ENCODE data around the gene FAM222B.

FAM222B gene

GRCh38 chr17:28842282-28843012, at the start of gene FAM222B (continued):
- TF ChIP-seq HOXC10 (CRISPR knock-in tag; IDR thresholded peaks at IDR 0.05), result no peak

- no peak for TF ChIP-seq ZNF580 (tag by site-specific recombination; IDR thresholded peaks at IDR 0.05)
- peak; percentile 36 for TF ChIP-seq EGR2 (tag by site-specific recombination; IDR thresholded peaks at IDR 0.05; ENCODE audit: low read depth)
- ChIA-PET CTCF (interaction anchor here (0.6 to 18.6 kb wide), 5 partner anchors 10 to 246 kb away, joined by 3 to 142 read pairs (median 5); partner anchors contain the start of gene DHRS13), POLR2A (interaction anchor here (0.5 kb wide), 1 partner anchor 135 kb away, joined by 3 read pairs; no protein-coding TSS in a partner anchor)
- 0 out of 2 replicates have a peak overlapping the region, but pooled peaks have one; percentile 17 for H3K27ac ChIP-seq (ENCODE audit: extremely low read depth, low read depth, low read length)
- no peak overlapping the region for H3K4me3 ChIP-seq (ENCODE audit: low read depth, low read length)
- peaks cover 4% of the 10 kb centered on the region; the same call in 1 of the 2 replicates for H3K4me1 ChIP-seq (ENCODE audit: control insufficient read depth, insufficient read depth, low read length)
- peaks cover 0 to 16% of the 10 kb centered on the region in 2 experiments; a peak in 2 of 3 replicates for H3K36me3 ChIP-seq (ENCODE audit: control insufficient read depth in 2 of 2, insufficient read depth in 1 of 2, low read length in 2 of 2)
- H3K9me3 ChIP-seq (ENCODE audit: control insufficient read depth, insufficient read depth, low read depth, low read length), result no peaks in the 10 kb centered on the region
These were observed 49.4 kb upstream of the FAM222B start for GRCh38 chr17:28892024-28892423.

- ChIA-PET POLR2A (interaction anchor here (0.6 kb wide), 1 partner anchor 129 kb away, joined by 5 read pairs; no protein-coding TSS in a partner anchor), CTCF (interaction anchor here (6.0 to 18.6 kb wide), 2 partner anchors 11 to 128 kb away, joined by 22 to 142 read pairs; partner anchors contain the start of gene DHRS13)
- Histone ChIP-seq H3K27ac (ENCODE audit: extremely low read depth, low read depth, low read length) (no peak overlapping the region), H3K9me3 (ENCODE audit: control insufficient read depth, insufficient read depth, low read depth, low read length) (no peaks in the 10 kb centered on the region), H3K36me3 (ENCODE audit: control insufficient read depth in 2 of 2, insufficient read depth in 1 of 2, low read length in 2 of 2) (peaks cover 0 to 21% of the 10 kb centered on the region in 2 experiments; a peak in 2 of 3 replicates), H3K4me1 (ENCODE audit: control insufficient read depth, insufficient read depth, low read length) (peaks cover 2% of the 10 kb centered on the region; the same call in 1 of the 2 replicates), H3K4me3 (ENCODE audit: low read depth, low read length) (no peak overlapping the region)
- TF ChIP-seq ZNF600 (tag by site-specific recombination; IDR thresholded peaks at IDR 0.05), result peak; percentile 18; the same call in 1 of the 2 replicates
- TF ChIP-seq WT1 (tag by site-specific recombination; IDR thresholded peaks at IDR 0.05), result no peak
These were observed 48.6 kb upstream of the FAM222B start for GRCh38 chr17:28891201-28891600.

GRCh38 chr17:28889996-28890395, 47.4 kb upstream of the FAM222B start:
- peaks cover 0 to 33% of the 10 kb centered on the region in 2 experiments; a peak in 2 of 3 replicates for H3K36me3 ChIP-seq (ENCODE audit: control insufficient read depth in 2 of 2, insufficient read depth in 1 of 2, low read length in 2 of 2)
- no peaks in the 10 kb centered on the region for H3K9me3 ChIP-seq (ENCODE audit: control insufficient read depth, insufficient read depth, low read depth, low read length)
- ChIA-PET POLR2A (interaction anchor here (0.6 to 0.7 kb wide), 2 partner anchors 49 to 846 kb away, joined by 4 to 5 read pairs; no protein-coding TSS in a partner anchor), CTCF (interaction anchor here (0.6 to 6.0 kb wide), 2 partner anchors 12 to 461 kb away, joined by 4 to 22 read pairs; partner anchors contain the start of gene DHRS13)
- no peaks in the 10 kb centered on the region; the same call in 1 of the 2 replicates for H3K4me1 ChIP-seq (ENCODE audit: control insufficient read depth, insufficient read depth, low read length)
- no peak overlapping the region for H3K4me3 ChIP-seq (ENCODE audit: low read depth, low read length)
- TF ChIP-seq WT1 (tag by site-specific recombination; IDR thresholded peaks at IDR 0.05) (no peak), ZNF394 (tag by site-specific recombination; IDR thresholded peaks at IDR 0.05; ENCODE audit: borderline replicate concordance) (no peak)
- H3K27ac ChIP-seq (ENCODE audit: extremely low read depth, low read depth, low read length), result no peak overlapping the region

- Histone ChIP-seq H3K36me3 (ENCODE audit: control insufficient read depth in 2 of 2, insufficient read depth in 1 of 2, low read length in 2 of 2) (peaks cover 0 to 44% of the 10 kb centered on the region in 2 experiments; a peak in 2 of 3 replicates), H3K27ac (ENCODE audit: extremely low read depth, low read depth, low read length) (no peak overlapping the region), H3K4me3 (ENCODE audit: low read depth, low read length) (no peak overlapping the region), H3K4me1 (ENCODE audit: control insufficient read depth, insufficient read depth, low read length) (no peaks in the 10 kb centered on the region; the same call in 1 of the 2 replicates), H3K9me3 (ENCODE audit: control insufficient read depth, insufficient read depth, low read depth, low read length) (no peaks in the 10 kb centered on the region)
- ChIA-PET CTCF (interaction anchor here (1.3 kb wide), 1 partner anchor 125 kb away, joined by 7 read pairs; no protein-coding TSS in a partner anchor), POLR2A (interaction anchor here (0.6 kb wide), 1 partner anchor 1631 kb away, joined by 3 read pairs; no protein-coding TSS in a partner anchor)
- TF ChIP-seq SETDB1 (IDR thresholded peaks at IDR 0.05; ENCODE audit: insufficient read length, low read length) (no peak), AEBP2 (tag by site-specific recombination; IDR thresholded peaks at IDR 0.05; ENCODE audit: borderline replicate concordance) (no peak), SP7 (tag by site-specific recombination; IDR thresholded peaks at IDR 0.05) (no peak), ZBTB21 (tag by site-specific recombination; IDR thresholded peaks at IDR 0.05) (no peak), GLIS1 (tag by site-specific recombination; IDR thresholded peaks at IDR 0.05) (no peak), KLF1 (tag by site-specific recombination; IDR thresholded peaks at IDR 0.05) (no peak), ZNF701 (tag by site-specific recombination; IDR thresholded peaks at IDR 0.05) (no peak), ZNF645 (tag by site-specific recombination; IDR thresholded peaks at IDR 0.05) (no peak), BCL6B (tag by site-specific recombination; IDR thresholded peaks at IDR 0.05) (no peak), ZNF148 (tag by site-specific recombination; IDR thresholded peaks at IDR 0.05; ENCODE audit: borderline replicate concordance) (no peak), HOXC10 (CRISPR knock-in tag; IDR thresholded peaks at IDR 0.05) (no peak)
These were observed 46.2 kb upstream of the FAM222B start for GRCh38 chr17:28888832-28889231.

Measured in HEK293 (cell line).